ENCODE measurements around the gene HSPA1L.

HSPA1L gene

GRCh38 chr6:31765910-31766794 is 48.9 kb downstream of the HSPA1L start:
- no peak for TF ChIP-seq CTCF (IDR thresholded peaks at IDR 0.05; ENCODE audit: low read length)
- TF ChIP-seq EZH2 (IDR thresholded peaks at IDR 0.05; ENCODE audit: borderline replicate concordance, low read length): no peak
- Histone ChIP-seq H2AFZ (ENCODE audit: low read length) (no peak overlapping the region), H3K9ac (ENCODE audit: low read length) (no peak overlapping the region)

GRCh38 chr6:31765559-31765909 is 49.5 kb downstream of the HSPA1L start:
- Histone ChIP-seq H3K27ac (ENCODE audit: low read depth, low read length, poor library complexity, severe bottlenecking) (no peak overlapping the region), H3F3A (ENCODE audit: insufficient read depth, low read length) (no peaks in the 10 kb centered on the region), H3K36me3 (ENCODE audit: insufficient read depth, low read length) (peaks cover 42% of the 10 kb centered on the region), H3K4me1 (ENCODE audit: insufficient read depth, low read length, severe bottlenecking) (no peaks in the 10 kb centered on the region), H3K9me2 (ENCODE audit: low read depth, low read length) (no peaks in the 10 kb centered on the region), H3K4me2 (ENCODE audit: low read length) (no peak overlapping the region), H3K4me3 (ENCODE audit: low read depth, low read length, poor library complexity, severe bottlenecking) (no peak overlapping the region), H2AFZ (ENCODE audit: low read length) (no peak overlapping the region), H3K27me3 (ENCODE audit: insufficient read depth, low read length) (no peaks in the 10 kb centered on the region), H3K9me3 (ENCODE audit: low read length) (no peaks in the 10 kb centered on the region), H3K79me2 (ENCODE audit: insufficient read depth, low read length) (no peaks in the 10 kb centered on the region), H4K20me1 (ENCODE audit: insufficient read depth, low read length) (no peaks in the 10 kb centered on the region), H3K9ac (ENCODE audit: low read length) (no peak overlapping the region)
- no peak for TF ChIP-seq EZH2 (IDR thresholded peaks at IDR 0.05; ENCODE audit: borderline replicate concordance, low read length)
- no peak for TF ChIP-seq CTCF (IDR thresholded peaks at IDR 0.05; ENCODE audit: low read length)

More at GRCh38 chr6:31765910-31766794, 48.9 kb downstream of the HSPA1L start:
- H3K79me2 ChIP-seq (ENCODE audit: insufficient read depth, low read length): no peaks in the 10 kb centered on the region
- peaks cover 36% of the 10 kb centered on the region for H3K36me3 ChIP-seq (ENCODE audit: insufficient read depth, low read length)
- no peak overlapping the region for H3K4me2 ChIP-seq (ENCODE audit: low read length)
- no peaks in the 10 kb centered on the region for H3K9me2 ChIP-seq (ENCODE audit: low read depth, low read length)
- H3F3A ChIP-seq (ENCODE audit: insufficient read depth, low read length): no peaks in the 10 kb centered on the region
- H3K4me1 ChIP-seq (ENCODE audit: insufficient read depth, low read length, severe bottlenecking): no peaks in the 10 kb centered on the region
- H3K4me3 ChIP-seq (ENCODE audit: low read depth, low read length, poor library complexity, severe bottlenecking): no peak overlapping the region
- H4K20me1 ChIP-seq (ENCODE audit: insufficient read depth, low read length): no peaks in the 10 kb centered on the region
- no peaks in the 10 kb centered on the region for H3K27me3 ChIP-seq (ENCODE audit: insufficient read depth, low read length)
- H3K9me3 ChIP-seq (ENCODE audit: low read length): no peaks in the 10 kb centered on the region
- H3K27ac ChIP-seq (ENCODE audit: low read depth, low read length, poor library complexity, severe bottlenecking): no peak overlapping the region

GRCh38 chr6:31764198-31764597 is 50.9 kb downstream of the HSPA1L start:
- Histone ChIP-seq H3K79me2 (ENCODE audit: insufficient read depth, low read length) (no peaks in the 10 kb centered on the region), H3K4me3 (ENCODE audit: low read depth, low read length, poor library complexity, severe bottlenecking) (no peak overlapping the region), H3K4me2 (ENCODE audit: low read length) (no peak overlapping the region), H3K27ac (ENCODE audit: low read depth, low read length, poor library complexity, severe bottlenecking) (no peak overlapping the region), H3F3A (ENCODE audit: insufficient read depth, low read length) (no peaks in the 10 kb centered on the region), H3K9ac (ENCODE audit: low read length) (no peak overlapping the region), H2AFZ (ENCODE audit: low read length) (no peak overlapping the region), H3K36me3 (ENCODE audit: insufficient read depth, low read length) (peaks cover 55% of the 10 kb centered on the region), H3K27me3 (ENCODE audit: insufficient read depth, low read length) (no peaks in the 10 kb centered on the region), H4K20me1 (ENCODE audit: insufficient read depth, low read length) (no peaks in the 10 kb centered on the region), H3K4me1 (ENCODE audit: insufficient read depth, low read length, severe bottlenecking) (no peaks in the 10 kb centered on the region), H3K9me2 (ENCODE audit: low read depth, low read length) (no peaks in the 10 kb centered on the region), H3K9me3 (ENCODE audit: low read length) (no peaks in the 10 kb centered on the region)
- TF ChIP-seq CTCF (IDR thresholded peaks at IDR 0.05; ENCODE audit: low read length): no peak
- TF ChIP-seq EZH2 (IDR thresholded peaks at IDR 0.05; ENCODE audit: borderline replicate concordance, low read length): no peak
